Activated T-helper 9 cell treated with anti-CD3 and anti-CD28 coated beads, Interleukin-2, amount 50 U/mL, for 16 hours (primary cell): ENCODE measurements around the gene RHBDD1.

Source experiments
- DNase-seq: peaks from one replicate; pipeline ENCODE4 v3.0.0-alpha.2; 2020; ENCODE audit warnings: low read depth

Gene RHBDD1

GRCh38 chr2:226932443-226932842, 96.6 kb downstream of the RHBDD1 start:
- no peak for DNase-seq

DNA sequence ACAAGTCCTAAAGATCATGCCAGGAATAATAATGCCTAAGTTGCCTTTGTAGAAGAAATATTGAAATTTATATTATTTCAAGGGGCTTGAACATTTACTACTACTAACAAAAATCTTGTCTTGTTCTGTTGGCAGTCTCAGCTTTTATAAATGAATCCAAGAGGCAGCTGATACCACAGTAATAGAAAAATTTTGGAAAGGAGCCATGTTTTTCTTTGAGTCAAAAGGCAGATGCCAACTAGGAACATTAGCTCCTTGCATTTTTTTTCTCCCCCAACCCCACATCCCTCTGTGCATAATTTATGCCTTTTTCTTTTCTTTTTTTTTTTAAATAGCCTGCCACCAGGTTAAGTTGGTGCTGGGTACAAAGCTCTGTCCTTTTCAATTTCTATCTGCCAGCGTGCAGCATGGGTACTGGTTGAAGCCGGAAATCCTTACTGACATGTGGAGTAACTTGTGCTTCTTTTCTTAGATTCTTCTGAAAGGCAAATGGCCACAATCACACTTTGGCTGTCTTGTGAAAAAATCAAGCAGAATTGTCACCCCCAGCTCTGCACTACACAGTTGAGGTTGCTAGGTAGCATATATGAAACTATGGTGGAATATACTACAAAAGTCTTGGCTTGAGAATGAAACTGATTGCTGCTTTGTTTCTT, 98.8 kb downstream of the RHBDD1 start:
- no peak for DNase-seq

GRCh38 chr2:226943862-226944620, 108.2 kb downstream of the RHBDD1 start:
- DNase-seq: no peak

- no peak for DNase-seq
Measured at GRCh38 chr2:226953206-226953605, 117.4 kb downstream of the RHBDD1 start.

DNA sequence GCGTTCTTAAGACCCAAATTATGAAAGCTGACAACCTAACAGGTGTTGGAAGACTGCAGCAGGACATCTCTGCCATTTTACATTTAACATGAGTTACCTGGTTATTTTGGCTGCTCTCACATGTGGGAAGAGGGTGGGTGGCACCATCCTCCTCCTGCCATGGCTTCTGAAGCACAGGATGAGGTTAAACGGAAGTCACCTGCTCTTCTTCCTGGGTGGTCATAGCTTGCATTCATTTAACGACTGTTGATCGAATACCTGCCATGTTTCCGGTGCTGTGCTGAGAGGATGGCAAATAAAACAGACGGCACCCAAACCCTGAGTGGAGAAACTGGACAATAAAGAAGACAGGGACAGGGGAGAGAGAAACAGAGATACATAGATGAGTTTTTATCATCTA, 118.0 kb downstream of the RHBDD1 start:
- no peak for DNase-seq

DNA sequence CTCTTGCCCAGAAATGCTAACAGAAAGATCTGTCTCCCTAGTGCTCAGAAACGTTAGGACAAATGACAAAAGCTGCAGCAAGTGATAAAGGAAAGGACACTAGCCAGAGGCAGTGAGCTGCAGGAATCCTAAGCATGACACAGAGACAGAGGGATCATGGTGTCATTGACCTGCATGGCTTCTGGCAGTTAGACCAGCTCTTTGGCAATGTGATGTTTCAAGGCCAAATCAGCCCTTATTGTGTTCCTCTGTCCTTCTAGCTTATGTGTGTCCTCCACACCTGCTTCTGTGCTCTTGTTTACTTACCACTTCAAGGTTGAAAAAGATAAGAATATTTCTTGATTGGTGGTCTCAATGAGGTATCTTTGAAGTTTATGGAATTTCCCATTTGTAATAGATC, 120.8 kb downstream of the RHBDD1 start:
- DNase-seq: no peak

DNA sequence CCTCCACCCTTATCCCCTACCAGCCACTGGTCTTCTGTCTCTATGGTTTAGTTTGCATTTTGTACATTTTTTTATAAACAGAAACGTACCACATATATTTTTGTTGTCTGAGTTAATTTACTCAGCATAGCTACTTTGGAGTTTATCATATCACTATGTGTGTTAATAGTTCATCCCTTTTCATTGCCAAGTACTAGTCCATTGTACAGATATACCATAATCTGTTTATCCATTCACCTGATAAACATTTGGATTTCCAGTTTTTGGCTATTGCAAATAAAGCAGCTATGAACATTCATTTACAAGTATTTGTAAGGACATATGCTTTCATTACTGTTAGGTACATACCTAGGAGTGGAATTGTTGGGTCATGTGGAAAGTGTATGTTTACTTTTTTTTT, 123.6 kb downstream of the RHBDD1 start:
- DNase-seq: no peak

DNA sequence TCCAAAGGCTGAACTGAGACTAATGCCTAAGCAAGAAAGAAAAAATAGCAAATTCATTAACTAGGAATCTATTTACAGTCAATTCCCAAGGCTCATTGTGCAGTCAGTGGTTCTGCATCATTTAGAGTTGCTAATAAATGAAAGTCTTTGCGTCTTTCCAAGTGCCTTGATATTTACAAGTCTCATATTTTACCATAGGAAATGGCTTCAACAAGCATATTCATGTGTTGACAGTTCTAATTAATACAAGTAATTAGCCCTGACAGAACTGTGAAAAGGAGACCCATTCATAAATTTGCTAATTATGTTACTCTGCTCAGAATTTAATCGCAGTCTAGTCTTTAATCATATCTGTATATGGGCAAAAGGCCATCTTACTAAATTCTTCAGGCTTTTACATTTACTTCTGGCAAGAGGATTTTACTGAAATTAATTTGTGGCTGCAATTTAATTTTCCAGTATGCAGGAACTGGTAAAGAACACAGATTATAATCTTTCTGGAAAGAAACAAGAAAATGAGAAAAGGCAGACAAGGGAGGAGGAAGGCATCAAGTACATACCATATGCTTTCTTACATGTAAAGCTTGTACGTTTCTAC, 126.4 kb downstream of the RHBDD1 start:
- no peak for DNase-seq

DNA sequence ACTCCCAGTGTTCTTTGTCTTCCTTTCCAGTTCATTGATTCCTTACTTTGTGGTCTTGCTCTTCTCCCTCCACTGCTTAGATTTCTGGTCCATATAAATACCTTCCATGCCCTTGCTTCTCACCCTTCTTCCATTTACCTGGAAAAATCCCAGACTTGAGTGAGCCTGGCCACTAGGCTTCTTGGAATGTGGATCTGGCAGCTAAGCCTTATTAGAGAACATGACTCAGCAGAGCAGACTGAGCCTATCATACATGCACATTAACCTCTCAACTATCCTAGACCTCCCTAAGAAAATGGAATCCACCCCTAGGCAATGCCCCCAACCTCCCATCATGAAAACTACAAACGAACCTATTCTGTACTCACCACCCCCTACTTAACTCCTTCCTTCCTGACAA, 127.7 kb downstream of the RHBDD1 start:
- DNase-seq: no peak

DNA sequence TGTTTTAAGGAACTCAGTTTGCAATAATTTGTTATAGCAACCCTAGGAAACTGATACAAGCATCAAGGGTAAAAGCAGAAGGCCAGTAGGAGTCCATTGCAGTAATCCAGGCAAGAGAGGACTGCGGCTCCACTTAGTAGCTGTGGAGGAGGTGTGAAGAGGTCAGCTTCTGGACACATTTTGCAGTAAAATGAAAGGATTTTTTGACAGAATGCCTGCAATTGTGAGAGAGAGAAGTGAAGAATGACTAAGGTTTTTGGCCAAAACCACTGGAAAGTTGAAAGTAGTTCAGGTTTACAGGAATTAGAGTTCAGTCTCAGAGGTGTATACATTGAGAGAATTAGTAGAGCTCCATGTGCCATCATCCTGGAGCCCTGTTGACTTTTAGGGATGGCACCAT, 129.5 kb downstream of the RHBDD1 start:
- DNase-seq: no peak

GRCh38 chr2:226969417-226970080, 133.7 kb downstream of the RHBDD1 start:
- DNase-seq: no peak

DNA sequence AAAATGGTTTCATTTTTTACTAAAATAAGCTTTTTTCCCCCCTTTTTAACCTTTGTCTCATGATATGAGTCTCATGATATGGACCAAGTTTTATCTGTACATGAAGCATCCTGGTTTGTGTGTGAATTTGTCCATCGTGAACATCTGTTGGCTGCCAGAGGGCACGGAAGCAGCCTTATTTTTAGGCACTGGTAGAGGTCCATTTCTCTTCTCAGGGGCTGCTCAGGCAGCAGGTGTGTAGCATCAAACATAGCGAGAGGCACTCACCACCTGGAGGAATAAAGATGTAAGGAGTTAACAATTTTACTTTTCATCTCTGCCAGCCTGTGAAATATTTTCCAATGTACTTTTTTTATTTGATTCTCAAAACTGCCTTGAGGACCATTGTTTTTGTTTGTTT, 134.5 kb downstream of the RHBDD1 start:
- no peak for DNase-seq

DNA sequence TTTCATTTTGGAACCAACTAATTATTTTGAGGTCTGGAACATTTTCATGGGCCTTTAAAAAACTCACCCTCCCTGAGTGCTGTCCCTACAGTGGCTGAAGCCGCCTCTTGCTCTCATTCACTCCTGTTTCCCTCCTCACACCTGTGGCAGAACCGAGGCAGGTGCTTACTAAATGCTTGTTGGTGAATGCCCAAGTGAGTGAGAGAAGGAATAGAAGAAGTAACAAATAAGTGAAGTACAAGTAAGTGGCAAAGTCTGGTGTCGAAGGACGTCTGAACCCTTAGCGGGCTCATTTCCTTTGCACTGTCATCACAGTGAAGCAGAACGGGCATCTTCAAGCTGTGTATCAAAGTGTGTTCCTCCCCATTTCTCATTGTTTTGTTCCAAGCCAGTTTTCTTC, 135.2 kb downstream of the RHBDD1 start:
- DNase-seq: no peak

DNA sequence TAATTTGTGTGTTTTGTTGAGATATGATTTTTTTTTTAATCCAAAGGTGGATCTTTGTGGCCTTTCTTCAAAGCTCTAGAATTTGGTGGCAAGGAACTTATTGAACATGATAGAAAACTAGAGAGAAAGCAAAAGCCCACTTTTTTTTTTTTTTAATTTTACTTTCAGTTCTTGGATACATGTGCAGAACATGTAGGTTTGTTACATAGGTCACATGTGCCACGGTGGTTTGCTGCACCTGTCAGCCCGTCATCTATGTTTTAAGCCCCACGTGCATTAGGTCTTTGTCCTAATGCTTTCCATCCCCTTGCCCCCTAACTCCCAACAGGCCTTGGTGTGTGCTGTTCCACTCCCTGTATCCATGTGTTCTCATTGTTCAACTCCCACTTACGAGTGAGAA, 135.9 kb downstream of the RHBDD1 start:
- no peak for DNase-seq

DNA sequence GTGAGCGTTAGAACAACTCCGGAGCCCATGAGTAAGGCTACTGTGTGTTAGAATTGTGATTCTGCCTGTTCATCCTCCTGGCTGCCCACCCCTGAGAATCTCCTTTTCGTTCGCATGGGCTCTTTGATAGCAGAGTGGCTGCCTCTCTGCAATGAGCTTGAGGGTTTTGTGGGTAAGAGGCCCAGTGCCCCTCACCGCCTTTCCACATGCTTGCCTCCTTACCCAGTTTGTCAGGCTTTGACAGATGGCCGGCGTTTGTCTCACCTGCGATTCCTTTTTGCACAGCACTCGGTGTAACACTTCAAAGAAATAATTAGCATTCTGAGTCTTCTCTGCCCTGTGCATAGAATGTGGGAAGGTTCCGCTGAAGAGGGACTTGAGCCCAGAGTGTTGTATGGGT, 138.0 kb downstream of the RHBDD1 start:
- DNase-seq: no peak

DNA sequence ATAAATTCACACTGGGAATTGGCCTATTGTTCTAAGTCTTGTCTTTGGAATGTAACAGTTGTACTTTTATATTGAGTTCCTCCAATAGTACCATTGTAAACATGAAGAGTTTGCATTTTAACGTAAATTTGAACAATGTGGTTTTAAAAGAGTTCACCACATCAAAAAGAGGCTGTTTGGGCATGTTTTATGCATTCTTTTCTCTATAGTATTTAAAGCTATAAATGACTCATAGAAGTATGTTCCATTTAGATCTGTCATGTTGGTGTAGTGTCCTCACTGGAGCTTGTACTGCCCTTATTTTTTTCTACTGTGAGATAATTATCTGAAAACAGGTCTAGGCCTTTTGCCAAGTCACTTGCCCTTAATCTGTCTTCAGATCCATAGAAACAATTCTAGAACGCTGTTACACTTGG, 141.9 kb downstream of the RHBDD1 start:
- DNase-seq: no peak

GRCh38 chr2:226978300-226978699, 142.4 kb downstream of the RHBDD1 start:
- no peak for DNase-seq

DNA sequence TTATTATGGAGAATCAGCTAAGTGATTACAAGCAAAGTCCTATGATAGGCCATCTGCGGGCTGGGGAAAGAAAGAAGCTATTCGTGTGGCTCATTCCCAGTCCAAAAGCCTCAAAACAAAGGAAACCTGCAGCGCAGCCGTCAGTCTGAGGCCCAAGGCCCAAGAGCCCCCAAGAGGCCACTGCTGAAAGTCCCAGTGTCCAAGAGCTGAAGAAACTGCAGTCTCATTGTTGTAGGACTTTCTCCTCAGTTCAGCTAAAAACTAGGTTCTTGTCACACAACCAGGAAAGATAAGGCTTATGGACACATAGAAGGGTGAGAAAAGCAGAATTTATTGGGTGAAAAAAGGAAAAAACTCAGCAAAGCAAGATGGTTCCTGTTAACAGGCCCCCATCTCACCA, 143.2 kb downstream of the RHBDD1 start:
- DNase-seq: no peak

- no peak for DNase-seq
Measured at GRCh38 chr2:226981791-226982326, 146.0 kb downstream of the RHBDD1 start.

- DNase-seq: no peak
Measured at GRCh38 chr2:226983895-226984749, 148.3 kb downstream of the RHBDD1 start.

DNA sequence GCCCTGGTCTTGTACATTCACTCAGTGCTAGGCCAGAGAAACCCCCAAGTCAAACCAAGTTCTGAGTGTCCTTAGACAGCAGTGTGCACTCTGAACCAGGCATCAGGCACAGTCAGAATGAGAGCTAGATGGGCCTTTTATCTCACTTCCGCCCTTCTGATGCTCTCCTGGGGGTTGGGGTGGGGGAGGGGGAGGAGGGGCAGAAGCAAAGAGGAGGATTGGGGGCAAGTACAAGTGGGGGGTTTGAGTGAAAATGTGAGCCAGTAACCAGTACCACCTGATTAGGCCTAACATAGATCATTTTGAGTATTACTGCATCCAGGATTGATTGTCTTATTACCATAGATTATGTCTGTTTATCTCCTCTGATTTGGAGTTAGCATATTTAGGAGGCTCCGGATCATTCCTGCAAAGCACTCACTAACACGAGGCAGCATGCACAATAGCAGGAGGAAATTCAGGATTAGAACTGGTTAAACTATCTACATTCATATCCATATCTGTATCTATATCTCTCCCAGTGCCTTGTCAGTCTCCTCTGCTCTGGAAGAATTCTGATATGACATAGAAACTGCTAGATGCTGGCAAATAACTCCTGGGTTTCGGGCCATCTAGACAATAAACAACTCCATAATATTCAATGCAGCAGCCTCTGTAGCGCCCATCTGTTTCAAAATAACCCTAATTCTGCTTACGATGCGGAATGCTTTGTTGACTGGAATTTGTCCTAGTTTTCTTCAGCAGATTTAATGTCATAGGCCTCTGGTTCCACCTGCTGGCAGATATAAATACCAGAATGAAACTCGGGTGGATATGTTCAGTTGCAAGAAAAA, 149.1 kb downstream of the RHBDD1 start:
- no peak for DNase-seq
